Activated T-helper 9 cell treated with anti-CD3 and anti-CD28 coated beads, Interleukin-2, amount 50 U/mL, for 16 hours (primary cell): ENCODE data around the gene FYCO1.

Experiments
- DNase-seq: peaks from one replicate; pipeline ENCODE4 v3.0.0-alpha.2; 2020; ENCODE audit warnings: low read depth

The FYCO1 gene

DNA sequence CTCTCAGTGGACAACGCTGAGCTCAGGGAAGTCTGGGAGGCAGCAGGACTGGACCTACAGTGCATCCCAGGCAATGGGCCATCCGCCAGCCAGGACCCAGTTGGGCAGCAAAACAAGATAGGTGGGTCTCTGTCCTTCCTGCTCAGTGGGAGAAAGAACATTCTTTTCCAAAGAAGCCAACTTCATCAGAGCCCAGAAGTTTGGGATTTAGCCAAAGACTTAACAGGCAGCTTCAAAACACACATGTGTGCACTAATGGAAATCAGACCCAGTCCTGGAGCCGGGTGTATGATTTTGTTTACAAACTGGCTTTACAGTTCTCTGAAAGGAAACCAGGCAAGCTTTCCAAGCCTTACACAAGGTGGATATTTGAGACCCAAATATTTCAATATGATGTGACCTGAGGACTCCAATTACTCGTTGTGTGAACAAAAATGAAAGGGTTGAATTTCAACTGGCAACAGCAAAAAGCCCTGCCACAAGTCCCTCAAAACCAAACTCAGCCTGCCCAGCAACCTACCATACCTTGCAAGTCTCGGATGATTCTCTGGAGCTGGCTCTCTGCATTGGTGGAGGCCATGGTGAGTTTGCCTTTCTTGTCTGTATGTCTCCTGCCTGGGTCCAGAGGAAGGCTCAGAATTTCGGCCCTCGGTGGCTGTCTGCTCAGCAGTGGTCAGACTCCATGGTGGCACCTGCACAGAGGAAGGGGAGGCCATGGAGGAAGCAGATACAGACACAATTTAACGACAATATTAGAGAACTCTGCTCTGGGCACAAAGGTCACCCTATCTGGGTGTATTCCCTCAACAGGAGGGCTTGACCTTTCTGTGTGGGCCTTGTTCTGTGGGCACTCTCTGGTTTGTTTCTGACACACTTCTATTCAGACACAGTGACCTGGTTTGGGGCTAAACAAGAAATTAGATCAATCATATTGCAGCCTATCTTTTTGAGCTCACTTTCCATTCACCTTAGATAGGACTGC lies 11.0 kb downstream of the FYCO1 start:
- DNase-seq = no peak

DNA sequence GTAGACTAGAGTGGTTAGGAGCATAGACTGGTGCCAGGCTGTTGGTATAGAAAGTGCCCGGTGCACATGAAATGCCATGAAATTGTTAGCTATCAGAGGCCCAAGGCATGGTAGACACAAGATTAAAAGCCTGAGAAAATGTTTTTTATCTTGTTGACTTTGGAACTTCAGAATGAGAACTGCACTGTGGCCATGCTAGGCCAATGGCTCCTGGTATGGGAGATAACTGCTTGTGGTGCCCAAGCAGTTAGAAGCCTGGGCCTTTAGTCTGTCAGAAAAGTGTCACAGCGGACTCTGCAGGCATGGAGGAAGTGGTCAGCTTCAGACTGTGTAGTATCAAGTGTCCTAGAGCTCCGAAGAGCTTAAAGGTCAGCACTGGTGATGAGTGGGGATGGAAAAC lies 11.9 kb downstream of the FYCO1 start:
- DNase-seq = no peak

DNA sequence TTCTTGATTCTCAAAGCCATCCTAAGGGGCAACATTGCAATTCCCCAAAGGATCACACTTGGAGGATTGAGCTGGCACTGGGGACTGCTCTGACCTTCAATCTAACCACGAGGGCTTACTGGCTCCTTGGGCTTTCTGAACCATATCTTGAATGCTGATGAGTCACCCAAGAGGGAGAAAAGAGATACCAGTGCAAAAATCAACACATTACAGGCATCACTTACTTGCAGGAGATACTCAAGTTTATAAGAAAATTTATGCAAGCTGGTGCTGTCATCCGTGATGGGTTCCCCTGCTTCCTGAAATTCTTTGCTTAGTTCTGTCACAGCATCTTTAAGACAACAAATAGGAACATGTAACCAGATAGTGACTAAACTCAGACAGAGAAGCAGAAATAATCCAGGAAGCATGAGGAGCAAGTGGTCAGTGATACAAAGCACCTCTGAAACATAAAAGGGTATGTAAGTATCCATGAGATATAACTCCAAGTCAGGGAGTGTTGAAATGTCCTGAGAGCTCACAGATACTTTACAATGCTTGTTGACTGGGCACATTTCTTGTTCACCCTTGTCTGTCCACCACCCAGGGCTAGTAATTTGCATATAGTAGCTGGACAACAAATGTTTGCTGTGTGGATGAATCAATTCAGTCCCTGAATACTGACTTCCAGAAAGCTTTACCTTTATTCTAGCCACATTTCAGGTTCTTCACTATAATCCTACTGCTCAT lies 14.1 kb downstream of the FYCO1 start:
- no peak for DNase-seq

DNA sequence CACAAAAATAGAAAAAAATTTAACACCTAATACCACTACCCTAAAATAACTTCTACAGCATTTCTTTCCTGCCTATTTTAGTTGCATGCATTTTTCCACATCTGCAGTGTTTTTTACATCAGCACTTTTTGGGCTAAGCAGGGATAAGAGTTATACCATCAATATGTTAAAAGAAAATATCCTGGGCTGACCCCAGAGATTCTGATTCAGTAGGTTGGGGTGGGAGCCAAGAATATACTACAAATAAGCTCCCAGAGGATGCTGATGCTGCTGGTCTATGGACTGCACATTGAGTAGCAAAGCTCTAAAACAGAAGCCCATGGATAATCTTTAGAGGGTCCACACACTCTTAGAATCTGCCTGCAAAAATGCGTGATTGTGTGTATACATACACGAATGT lies 14.8 kb downstream of the FYCO1 start:
- DNase-seq = no peak

DNA sequence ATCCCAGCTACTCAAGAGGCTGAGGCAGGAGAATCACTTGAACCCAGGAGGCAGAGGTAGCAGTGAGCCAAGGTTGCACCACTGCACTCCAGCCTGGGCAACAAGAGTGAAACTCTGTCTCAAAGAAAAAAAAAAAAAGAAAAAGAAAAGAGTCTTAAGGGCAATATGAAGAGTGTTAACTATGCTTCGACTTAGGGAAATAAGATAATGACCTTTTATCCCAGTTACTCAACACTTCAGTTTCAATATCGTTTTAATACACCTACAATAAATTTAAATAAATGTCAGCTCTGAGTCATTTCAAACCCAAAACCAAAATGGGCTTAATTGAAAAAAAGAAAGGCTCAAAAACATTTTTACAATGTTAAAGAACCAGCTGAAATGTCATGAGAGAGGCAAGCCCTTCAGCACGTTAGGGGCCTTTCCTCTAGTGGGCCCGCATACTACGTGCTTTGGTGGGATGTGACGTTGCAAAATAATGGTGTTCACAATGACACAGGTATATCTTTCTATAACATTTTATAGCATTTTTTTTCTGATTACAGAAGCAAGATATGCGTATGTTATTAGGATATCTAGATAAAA lies 15.3 kb downstream of the FYCO1 start:
- DNase-seq = no peak

DNA sequence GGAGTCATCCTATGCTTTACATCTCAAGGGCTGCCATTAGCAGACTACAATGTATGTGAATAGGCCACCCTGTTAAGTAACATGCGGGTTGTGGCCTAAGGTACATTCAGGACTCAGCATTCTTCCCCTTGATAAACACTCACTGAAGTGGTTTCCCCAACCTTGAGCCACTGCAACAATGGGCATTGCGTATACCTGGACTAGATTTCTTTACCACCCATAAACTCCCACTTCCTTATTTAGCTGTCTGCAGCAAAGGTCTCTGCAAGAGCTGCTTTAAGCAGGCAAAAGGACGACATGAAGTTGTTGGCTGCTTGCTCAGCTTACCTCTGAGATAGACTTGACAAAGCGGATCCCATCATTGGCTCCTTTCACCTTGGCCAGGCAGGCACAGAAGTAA lies 16.2 kb downstream of the FYCO1 start:
- no peak for DNase-seq

DNA sequence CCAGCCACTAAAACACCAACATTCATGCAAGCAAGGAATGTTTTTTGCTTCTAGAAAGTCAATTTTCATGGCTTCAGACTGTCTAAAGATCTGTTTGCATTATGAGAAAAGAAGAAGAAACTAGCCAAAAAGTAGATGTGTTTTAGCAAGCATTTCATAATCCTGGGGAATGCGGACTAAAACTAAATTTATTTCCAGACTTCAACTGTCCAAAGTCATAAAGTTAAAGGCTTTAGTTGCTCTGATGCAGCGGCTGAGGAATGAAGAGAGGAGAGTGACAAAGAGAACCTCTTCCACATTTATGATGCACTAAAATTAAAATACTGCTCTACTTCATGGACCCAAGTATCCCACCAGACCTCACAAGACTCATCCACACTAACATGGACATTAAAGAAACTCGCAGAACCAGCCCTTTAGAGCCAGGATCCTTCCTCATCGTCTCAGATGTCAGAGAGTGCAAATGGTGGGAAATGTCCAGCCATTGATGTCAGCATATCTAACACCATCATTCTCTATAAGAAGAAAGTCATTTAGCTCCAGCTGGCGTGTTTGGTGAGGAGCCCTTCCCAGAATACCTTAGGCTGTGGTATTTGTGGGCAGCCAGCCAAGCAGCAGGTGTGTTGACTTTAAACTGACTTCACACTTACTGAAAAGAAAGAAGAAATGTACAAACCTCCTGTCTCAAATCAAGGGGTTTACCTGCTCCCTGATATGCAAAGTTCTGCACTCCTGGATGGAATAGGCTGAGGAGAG lies 17.4 kb downstream of the FYCO1 start:
- peak; percentile 44 for DNase-seq

DNA sequence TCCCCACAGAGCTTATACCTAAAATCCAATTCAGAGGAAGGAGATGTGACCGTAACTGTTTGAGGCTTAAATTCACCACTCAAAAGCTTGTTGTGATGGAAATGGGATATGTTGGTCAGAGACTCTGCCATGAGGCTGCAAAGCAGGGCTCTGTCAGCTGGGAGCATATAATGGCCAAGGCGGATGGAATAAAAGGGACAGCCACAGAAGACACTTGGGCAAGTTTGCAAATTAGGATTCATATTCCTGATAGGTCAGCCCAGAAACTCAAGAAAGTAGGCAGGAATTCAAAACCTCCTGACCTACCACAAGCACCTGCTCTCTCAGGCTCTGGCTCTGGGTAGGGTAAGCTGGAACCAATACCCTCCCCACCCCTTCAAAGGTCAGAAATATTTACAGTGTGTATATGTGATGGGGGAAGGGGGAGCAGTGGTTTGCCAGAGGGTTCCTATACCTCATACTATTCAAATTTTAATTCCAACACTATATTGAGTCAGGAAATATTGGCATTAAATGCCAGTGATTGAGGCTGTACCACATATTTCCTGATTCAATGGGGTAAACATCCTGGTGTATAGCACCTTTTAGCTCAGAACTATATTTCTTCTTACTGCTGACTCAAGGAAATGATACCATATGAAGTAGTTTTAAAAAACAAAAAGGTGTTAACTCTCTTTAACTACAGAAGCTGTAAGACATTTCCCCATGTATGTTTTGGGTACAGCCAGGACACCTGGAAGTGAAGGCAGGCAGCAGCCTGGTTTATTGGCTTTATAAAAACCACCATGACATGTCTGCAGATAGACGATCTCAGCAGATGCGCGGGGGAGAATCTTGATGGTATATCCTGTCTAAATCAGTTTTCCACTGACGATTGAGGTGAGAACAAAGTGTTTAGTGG lies 19.2 kb downstream of the FYCO1 start:
- DNase-seq = no peak

DNA sequence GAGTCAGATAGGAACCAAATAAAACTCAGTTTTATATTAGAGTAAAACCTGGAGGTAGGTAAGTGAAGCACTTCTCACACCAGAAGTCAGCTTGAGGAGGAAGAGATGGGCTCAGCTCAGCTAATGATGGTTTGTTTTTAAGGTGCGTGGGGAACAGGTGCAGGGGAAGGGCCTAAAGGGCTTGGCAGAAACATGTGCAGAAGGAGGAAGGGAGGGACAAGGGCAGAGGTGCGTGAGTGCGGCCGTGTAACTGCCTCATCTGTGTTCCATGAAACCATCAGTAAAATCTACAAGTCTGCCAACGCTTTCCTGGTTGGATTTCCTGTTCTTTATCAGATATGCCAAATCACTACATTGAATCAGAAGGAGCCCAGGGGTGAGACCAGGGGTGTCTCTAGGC lies 19.9 kb downstream of the FYCO1 start:
- no peak for DNase-seq

DNA sequence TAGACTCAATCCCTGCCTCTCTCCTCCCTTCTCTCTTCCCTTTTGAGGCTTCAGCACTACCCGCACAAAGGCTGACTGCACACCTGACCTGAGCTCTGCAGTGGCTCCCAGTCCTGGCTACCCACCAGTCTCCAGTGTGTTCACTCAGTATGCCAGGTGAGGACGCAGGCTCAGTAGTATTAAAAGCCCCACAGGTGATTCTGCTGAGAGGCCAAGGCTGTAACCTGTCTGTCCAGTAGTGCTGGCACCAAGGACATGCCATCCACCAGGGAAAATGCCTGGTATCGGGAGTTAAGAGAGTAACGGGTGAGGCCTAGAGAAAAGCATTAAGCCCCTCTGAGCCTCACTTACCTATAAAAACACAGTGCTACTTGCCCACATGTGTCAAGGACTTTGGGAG lies 20.9 kb downstream of the FYCO1 start:
- DNase-seq = no peak

DNA sequence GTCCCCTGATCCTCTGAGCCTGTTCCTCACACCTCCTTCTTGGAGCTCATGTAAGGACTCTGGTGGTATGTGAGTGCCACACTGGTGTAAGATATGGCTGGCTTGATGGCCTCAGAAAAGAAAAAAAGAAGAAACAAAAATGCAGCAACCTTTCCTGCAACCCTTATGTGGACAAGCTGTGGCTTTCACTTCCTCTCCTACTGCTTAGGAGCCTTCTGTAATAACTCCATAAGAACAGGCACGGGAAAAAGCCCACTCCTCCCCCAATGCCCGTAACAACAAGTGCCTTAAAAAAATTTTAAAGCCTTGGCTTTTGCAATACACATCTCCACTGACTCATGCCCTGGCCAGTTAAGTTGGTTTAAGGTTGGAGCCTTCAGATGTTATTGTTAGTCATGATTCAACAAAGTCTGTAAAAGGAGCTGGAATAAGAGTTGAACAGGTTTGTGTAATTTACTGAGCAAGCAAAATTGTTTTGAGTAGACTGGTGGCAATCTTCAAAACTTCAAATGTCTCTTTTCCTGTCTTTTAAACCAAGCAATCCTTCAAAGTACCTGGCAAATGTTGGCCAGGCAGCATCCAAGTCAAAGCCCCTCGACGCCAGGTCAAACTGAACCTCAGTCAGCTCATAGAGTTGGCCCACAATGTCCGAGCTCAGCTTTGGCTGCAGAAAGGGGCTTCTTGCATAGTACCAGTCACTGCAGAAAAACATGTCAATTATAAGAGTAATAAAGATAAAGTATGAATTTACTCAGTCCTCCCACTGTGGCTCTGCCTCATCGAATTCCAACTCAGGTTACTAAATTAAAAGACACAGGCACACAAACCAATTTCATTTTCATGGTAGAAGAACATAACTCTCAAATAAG lies 22.9 kb downstream of the FYCO1 start:
- DNase-seq = no peak

DNA sequence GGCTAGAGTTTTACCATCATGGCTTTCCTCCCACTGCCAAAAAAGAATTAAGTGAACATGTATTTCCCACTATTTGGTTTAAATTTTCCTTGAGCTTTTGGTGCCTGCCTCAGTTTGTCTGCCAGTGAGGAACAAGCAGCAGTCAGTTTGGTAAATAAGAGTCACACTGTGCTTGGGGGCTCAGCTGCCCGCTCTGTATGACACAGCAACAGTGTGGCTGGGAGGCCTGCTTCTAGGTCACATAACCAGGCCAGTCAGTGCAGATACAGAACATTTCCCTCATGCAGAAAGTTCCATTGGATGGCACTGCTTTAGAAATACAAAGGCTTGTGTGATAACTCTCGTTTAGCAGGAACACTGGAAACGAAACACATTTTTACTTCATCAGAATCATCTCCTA lies 25.7 kb downstream of the FYCO1 start:
- DNase-seq = no peak

DNA sequence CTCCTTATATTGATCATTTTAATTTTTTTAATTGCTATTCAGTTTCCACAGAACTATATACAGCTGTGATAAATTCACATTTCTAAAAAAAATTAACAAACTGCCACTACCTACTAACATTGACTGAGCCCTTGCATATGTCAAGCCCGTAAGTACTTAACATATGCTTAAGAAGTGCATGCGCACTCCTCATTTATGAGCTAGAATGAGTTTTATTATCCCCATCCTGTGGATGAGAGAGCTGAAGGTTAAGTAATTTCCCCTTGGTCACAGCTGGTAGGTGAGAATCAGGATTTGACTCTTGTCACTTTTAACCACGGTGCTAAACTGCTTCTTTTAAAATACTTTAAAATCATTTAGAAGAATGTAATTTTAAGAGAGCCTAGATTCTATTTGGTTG lies 26.5 kb downstream of the FYCO1 start:
- DNase-seq = no peak

DNA sequence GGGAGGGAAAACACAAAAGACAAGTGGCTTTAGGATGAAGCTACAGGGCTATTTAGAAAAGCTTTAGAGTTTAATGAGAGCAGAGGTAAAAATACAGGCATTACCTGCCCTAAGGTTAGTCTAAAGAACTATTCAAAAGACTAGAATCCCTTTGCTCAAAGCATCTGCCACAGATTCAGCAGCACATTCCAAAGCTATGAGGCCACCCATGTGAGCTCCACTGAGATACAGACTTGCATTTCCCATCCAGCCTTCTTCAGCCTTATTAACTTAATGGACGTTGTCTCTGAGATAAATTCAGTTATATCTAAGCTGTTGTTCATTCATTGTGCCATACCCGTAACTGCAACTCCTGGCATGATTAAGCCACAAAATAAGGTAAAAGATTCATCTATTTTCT lies 26.9 kb downstream of the FYCO1 start:
- DNase-seq = no peak

DNA sequence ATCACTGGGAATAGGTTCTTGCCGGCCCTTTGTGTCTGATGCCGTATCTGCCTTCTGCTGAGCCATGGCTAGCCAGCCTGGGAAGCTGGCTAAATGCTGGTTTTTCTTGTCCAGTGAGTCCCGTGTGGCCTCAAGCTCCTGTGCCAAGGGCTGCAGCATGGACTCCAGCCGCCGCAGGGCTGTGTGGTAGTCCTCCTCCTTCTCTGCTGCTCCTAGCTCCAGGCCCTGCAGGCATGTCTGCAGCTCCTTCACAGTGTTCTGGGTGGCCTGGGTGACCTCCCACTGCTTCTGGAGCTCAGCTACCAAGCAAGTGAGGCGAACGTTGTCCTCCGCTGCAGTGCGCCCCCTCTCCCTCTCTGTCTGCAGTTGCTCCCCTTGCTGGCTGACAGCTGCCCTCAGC lies 27.5 kb downstream of the FYCO1 start:
- no peak for DNase-seq

DNA sequence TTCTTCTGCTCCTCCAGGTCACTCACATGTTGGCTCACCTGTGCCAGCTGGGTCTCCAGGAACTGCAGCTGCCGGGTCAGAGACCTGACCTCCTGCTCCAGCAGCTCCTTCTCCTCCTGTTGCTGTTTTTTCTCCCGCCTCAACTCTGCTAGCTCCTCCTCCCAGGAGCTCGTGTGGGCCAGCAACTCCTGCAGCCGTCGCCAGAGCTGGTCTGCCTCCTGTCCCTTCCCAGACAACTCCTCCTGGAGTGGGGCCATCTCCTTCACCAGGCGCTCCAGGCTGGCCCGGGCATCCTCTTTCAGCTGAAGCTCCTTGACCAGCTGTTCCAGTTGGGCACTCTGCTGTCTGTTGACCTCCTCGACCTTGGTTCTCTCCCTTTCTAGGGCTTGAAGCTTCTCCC lies 27.9 kb downstream of the FYCO1 start:
- no peak for DNase-seq

DNA sequence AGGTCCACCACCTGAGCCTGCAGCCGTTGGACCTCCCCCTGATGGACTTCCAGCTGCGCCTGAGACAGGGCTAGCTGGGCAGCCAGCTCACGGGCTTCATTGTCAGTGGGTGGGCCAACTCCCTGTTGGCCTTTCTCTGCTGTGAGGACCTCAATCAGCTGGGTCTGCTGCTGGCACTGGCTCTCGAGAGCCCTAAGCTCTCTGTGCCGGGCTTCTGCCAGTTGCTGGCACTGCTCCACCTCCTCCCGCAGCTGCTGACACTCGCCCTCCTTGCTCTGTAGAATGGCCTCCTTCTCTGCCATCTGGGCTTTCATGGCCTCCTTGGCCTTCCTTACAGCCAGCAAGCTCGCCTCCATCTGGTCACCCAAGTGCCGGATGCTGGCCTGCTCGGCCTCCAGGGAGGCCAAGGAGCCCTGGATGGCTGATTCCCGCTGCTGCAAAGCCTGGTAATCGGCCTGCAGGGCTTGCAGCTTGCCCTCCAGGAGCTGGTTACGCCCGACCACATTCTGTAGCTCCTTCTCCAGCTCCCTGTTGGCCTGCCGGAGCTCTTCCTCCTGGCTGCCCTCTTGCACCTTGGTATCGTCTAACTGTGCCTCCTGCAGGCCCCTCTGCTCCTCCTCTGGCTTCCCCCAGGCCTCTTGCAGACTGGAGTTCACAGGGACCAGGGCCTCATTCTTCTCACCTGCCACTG lies 28.5 kb downstream of the FYCO1 start:
- no peak for DNase-seq

DNA sequence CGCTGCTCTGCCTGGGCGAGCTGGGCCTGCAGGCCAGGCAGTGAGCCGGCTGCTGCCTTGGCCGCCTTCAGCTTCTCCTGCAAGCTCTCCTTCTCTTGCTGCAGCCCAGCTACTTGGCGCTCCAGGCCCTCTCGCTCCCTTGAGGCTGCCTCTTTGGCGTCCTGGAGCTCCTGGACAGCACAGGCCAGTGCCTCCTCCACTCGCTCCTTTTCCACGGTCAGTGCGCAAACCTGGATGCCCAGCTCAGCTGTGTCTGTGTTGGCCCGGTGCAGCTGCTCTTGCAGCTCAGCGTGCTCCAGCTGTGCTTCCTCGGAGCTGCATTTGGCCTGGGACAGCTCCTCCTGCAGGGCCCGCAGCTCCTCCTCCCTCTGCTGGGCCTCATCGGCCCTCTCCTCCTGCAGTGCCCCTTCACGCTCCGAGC lies 29.2 kb downstream of the FYCO1 start:
- DNase-seq = no peak

DNA sequence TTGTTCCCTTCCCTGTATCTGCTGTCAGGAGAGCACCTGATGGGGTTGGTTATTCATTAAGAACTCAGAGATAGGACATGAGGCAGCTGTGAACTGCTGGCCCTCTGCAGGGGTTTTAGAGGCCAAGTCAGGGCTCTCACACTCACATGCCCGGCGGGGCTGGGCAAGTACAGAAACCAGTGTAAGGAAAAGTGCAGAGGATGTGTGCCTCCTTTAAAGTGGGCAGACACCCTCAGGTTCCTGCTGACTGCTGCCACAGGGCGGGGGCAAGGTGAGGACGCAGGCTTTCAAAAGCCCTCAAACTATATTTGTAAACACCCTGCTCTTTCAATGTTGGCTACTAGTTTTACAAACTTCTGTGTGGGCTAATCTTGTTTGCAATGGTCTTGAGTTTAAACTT lies 30.0 kb downstream of the FYCO1 start:
- no peak for DNase-seq

DNA sequence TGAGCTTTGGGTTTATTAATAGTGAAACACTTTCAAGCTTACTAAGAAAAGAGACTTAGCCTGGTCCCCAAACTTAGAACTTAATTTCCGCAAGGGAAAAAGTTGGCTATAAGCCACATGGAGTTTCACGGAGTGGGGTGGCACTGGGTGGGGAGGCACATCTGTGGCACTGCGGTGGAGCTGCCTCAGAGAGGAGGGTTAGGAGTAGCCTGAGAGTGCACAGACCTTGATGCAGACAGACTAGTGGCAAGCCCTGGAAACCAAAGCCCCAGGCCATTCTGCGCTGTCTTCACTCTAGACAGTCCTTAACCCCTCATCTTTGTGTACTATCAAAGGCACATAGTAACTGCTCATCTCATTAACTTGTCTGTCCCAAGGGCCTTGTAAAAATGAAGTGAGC lies 30.4 kb downstream of the FYCO1 start:
- DNase-seq = no peak
